ENCODE measurements around the gene FANCL.
"Not testable (repeated sequence)": the region's sequence is repeated elsewhere in the genome, so short reads cannot be mapped to it uniquely, and the experiment has no call there.

The FANCL gene

DNA sequence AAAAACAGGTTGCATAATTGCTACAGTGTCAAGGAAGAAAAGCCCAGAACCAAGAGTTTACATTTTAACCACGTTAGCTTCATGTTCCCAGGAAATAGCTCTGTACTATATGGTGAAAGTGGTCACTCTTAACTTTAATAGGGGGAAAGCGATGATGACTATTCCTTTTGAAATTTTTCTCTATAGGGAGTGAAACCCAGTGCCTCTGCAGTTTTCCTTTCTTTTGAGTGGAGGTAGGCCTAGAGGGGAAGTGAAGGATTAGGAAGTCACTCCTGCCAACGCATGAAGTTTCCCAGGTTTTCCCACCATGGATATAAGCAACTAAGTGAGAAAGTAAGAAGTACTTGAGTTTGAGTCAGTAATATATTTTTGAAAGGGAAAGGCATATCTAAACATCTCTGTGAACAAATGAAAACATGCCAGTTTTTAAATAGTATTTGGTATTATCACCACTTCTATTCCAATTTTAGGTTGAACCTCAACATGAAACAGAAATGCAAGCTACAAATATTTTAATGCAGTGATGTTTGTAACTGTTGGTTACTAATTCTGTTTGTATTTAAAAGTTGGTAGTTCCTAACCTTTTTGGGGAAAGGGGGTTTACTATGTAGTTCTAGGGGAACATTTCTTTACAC is 102.6 kb downstream of the FANCL start:
- Histone ChIP-seq H3K27ac (ENCODE audit: low read length) (no peak overlapping the region), H3K9ac (ENCODE audit: low read length) (no peak overlapping the region), H3K4me1 (ENCODE audit: control insufficient read depth, low read depth, low read length) (peaks cover 5% of the 10 kb centered on the region), H3K4me3 (ENCODE audit: low read length) (no peak overlapping the region), H3K27me3 (ENCODE audit: control insufficient read depth, insufficient read depth, low read length) (no peaks in the 10 kb centered on the region), H3K9me3 (ENCODE audit: control insufficient read depth, low read depth, low read length) (no peaks in the 10 kb centered on the region), H3K36me3 (ENCODE audit: control insufficient read depth, low read depth, low read length) (no peaks in the 10 kb centered on the region)

DNA sequence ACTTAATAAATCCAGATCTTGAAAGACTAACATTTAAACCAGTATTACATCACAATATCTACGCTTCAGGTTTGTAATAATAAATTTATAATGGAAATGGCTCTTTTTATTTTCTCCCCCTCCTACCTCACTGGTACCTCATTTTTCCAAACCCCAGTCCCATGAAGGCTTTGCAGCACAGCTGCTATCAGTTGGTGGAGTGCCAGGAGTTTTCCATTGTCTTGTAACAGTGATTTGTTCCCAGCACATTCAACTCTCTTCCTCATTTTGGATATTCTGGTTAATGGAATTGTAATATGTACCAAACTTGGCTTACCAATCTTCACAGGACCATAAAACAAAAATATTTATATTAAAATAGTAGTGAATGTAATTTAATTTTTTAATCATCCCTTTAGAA is 103.3 kb downstream of the FANCL start:
- Histone ChIP-seq H3K4me1 (ENCODE audit: control insufficient read depth, low read depth, low read length) (peaks cover 5% of the 10 kb centered on the region), H3K4me3 (ENCODE audit: low read length) (no peak overlapping the region), H3K36me3 (ENCODE audit: control insufficient read depth, low read depth, low read length) (no peaks in the 10 kb centered on the region), H3K27ac (ENCODE audit: low read length) (no peak overlapping the region), H3K9ac (ENCODE audit: low read length) (no peak overlapping the region), H3K9me3 (ENCODE audit: control insufficient read depth, low read depth, low read length) (no peaks in the 10 kb centered on the region), H3K27me3 (ENCODE audit: control insufficient read depth, insufficient read depth, low read length) (no peaks in the 10 kb centered on the region)

DNA sequence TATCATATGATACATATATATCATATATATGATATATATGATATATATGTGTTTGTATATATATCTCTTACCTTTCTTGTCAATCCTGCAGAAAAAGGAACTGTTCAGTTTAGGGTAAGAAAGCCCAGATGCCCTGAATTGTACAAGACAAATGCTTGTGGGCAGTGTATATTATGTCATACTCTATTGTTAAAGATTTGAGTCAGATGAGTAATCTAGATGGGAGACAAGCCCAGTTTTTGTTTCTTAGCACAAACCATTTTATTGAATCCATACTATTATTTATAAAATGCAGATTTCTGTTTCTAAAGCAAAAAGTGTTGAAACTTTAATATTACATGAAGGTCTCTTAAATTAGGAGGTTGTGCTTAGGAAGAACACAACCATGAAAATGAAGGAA is 103.9 kb downstream of the FANCL start:
- Histone ChIP-seq H3K27ac (ENCODE audit: low read length) (no peak overlapping the region), H3K9ac (ENCODE audit: low read length) (no peak overlapping the region), H3K4me1 (ENCODE audit: control insufficient read depth, low read depth, low read length) (peaks cover 5% of the 10 kb centered on the region), H3K36me3 (ENCODE audit: control insufficient read depth, low read depth, low read length) (no peaks in the 10 kb centered on the region), H3K9me3 (ENCODE audit: control insufficient read depth, low read depth, low read length) (no peaks in the 10 kb centered on the region), H3K27me3 (ENCODE audit: control insufficient read depth, insufficient read depth, low read length) (no peaks in the 10 kb centered on the region), H3K4me3 (ENCODE audit: low read length) (no peak overlapping the region)

DNA sequence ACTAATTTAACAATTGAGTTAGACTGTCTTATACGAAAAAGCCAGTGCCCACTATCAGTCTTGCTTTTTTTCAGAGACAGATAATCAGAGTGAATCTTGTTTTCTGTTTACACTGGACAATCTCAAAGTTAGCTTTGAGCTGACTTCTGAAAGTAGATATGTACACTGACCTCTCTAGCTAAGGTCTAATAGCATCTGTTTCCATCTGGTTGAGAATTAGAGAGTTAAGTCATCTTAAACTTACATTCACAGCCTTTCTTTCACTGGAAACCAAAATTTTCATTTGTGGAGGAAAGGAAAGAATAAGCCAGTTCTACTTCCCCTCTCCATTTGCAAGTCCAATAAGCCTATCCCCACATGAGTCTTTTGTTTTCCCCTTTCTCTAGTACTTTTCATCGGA is 105.3 kb downstream of the FANCL start:
- H3K36me3 ChIP-seq (ENCODE audit: control insufficient read depth, low read depth, low read length), result no peaks in the 10 kb centered on the region
- no peaks in the 10 kb centered on the region for H3K9me3 ChIP-seq (ENCODE audit: control insufficient read depth, low read depth, low read length)
- H3K4me1 ChIP-seq (ENCODE audit: control insufficient read depth, low read depth, low read length), result peaks cover 5% of the 10 kb centered on the region
- H3K4me3 ChIP-seq (ENCODE audit: low read length), result no peak overlapping the region
- H3K27ac ChIP-seq (ENCODE audit: low read length), result no peak overlapping the region
- H3K27me3 ChIP-seq (ENCODE audit: control insufficient read depth, insufficient read depth, low read length), result no peaks in the 10 kb centered on the region
- no peak overlapping the region for H3K9ac ChIP-seq (ENCODE audit: low read length)

DNA sequence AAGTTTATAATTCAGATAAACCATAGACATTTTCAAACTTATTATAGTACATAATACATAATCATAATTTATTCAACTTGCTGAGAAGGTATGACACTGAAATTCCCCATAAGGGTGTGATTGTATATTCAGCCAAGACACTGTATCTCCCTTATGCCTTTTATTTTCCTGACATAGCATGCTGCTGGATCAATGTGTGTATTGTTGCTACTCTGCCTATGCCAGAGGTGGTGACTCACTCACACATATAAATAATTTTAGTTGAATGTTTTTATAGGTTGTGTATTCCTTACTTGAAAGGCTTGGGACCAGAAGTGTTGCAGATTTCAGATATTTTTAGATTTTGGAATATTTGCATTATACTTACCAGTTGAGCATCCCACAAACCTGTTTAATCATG is 107.7 kb downstream of the FANCL start:
- H3K36me3 ChIP-seq (ENCODE audit: control insufficient read depth, low read depth, low read length), result no peaks in the 10 kb centered on the region
- no peaks in the 10 kb centered on the region for H3K27me3 ChIP-seq (ENCODE audit: control insufficient read depth, insufficient read depth, low read length)
- H3K27ac ChIP-seq (ENCODE audit: low read length), result no peak overlapping the region
- no peak overlapping the region for H3K9ac ChIP-seq (ENCODE audit: low read length)
- H3K9me3 ChIP-seq (ENCODE audit: control insufficient read depth, low read depth, low read length), result no peaks in the 10 kb centered on the region
- peaks cover 5% of the 10 kb centered on the region for H3K4me1 ChIP-seq (ENCODE audit: control insufficient read depth, low read depth, low read length)
- no peak overlapping the region for H3K4me3 ChIP-seq (ENCODE audit: low read length)

DNA sequence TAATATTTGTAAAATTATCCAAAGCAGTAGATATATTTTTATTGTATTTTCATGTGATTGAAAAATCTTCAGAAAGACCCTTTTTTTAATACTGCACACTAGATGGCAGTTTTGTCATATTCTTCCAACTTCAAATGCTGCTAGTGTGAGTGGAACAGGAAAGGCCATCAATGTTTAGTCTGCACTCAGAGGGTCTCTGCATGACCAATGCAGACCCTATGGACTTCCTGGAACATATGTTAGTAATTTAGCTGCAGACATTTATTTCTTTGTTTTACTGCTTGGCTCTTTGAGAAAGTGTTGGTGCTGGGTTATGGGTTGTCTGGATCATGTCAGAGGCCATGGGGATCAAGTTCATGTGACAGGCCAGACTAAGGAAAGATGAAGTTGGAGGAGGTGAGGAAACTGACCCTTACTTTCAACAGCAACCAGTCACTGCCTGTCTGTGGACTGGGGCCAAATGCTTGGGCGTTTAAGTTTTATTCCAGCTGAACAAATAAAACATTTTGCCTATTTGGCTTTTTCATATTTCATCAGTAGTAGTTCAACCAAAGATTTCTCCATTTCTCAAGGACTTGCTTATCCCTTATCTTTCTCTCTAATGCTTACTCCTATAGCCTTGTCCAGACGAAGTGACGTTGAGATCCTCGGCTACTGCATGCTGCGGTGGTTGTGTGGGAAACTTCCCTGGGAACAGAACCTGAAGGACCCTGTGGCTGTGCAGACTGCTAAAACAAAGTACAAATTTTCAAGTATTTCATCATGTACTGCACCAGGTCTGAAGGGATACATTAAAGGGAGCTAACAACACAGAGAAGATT is 109.7 kb downstream of the FANCL start:
- no peak overlapping the region for H3K27ac ChIP-seq (ENCODE audit: low read length)
- H3K4me1 ChIP-seq (ENCODE audit: control insufficient read depth, low read depth, low read length), result peaks cover 5% of the 10 kb centered on the region
- H3K27me3 ChIP-seq (ENCODE audit: control insufficient read depth, insufficient read depth, low read length), result no peaks in the 10 kb centered on the region
- no peaks in the 10 kb centered on the region for H3K9me3 ChIP-seq (ENCODE audit: control insufficient read depth, low read depth, low read length)
- no peak overlapping the region for H3K9ac ChIP-seq (ENCODE audit: low read length)
- H3K36me3 ChIP-seq (ENCODE audit: control insufficient read depth, low read depth, low read length), result no peaks in the 10 kb centered on the region
- no peak overlapping the region for H3K4me3 ChIP-seq (ENCODE audit: low read length)

DNA sequence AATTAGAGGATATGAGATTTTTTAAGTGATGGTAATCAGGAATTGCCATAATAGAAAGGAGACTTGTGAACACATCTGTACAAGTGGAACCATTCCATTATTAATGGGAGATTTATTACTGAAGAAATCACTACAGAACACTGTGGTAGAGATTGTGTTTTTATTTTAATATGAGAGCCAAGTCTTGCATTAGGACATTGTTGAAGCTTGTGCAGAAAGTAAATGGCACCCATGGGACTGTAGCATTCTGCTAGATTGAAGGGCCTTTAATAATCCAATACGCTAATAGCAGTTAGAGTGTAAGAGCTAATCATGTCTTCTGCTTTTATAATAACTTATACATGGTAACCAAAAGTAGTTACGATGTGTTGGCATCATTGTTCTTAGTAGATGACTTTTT is 110.9 kb downstream of the FANCL start:
- Histone ChIP-seq H3K27me3 (ENCODE audit: control insufficient read depth, insufficient read depth, low read length) (no peaks in the 10 kb centered on the region), H3K27ac (ENCODE audit: low read length) (no peak overlapping the region), H3K4me3 (ENCODE audit: low read length) (no peak overlapping the region), H3K9me3 (ENCODE audit: control insufficient read depth, low read depth, low read length) (no peaks in the 10 kb centered on the region), H3K36me3 (ENCODE audit: control insufficient read depth, low read depth, low read length) (no peaks in the 10 kb centered on the region), H3K9ac (ENCODE audit: low read length) (no peak overlapping the region), H3K4me1 (ENCODE audit: control insufficient read depth, low read depth, low read length) (no peaks in the 10 kb centered on the region)

DNA sequence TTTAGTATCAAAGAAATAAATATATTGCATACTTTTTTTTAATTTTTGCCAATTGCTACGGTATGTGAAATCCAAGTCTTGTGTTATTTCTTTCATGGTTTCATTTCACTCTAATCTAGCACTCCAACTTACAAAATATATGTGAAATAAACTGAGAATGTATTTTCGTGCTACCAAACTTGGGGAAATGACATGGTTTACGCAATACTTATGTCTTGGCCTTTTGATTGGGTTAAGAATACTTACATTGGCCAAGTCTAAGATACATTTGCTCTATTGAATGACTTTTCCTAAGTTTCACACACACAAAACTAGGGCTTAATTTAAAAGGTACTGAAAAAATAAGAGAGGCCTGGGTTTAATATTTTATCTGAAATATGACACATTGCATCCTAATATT is 114.0 kb downstream of the FANCL start:
- Histone ChIP-seq H3K36me3 (ENCODE audit: control insufficient read depth, low read depth, low read length) (no peaks in the 10 kb centered on the region), H3K9ac (ENCODE audit: low read length) (no peak overlapping the region), H3K4me1 (ENCODE audit: control insufficient read depth, low read depth, low read length) (no peaks in the 10 kb centered on the region), H3K27me3 (ENCODE audit: control insufficient read depth, insufficient read depth, low read length) (no peaks in the 10 kb centered on the region), H3K9me3 (ENCODE audit: control insufficient read depth, low read depth, low read length) (no peaks in the 10 kb centered on the region), H3K27ac (ENCODE audit: low read length) (no peak overlapping the region), H3K4me3 (ENCODE audit: low read length) (no peak overlapping the region)

DNA sequence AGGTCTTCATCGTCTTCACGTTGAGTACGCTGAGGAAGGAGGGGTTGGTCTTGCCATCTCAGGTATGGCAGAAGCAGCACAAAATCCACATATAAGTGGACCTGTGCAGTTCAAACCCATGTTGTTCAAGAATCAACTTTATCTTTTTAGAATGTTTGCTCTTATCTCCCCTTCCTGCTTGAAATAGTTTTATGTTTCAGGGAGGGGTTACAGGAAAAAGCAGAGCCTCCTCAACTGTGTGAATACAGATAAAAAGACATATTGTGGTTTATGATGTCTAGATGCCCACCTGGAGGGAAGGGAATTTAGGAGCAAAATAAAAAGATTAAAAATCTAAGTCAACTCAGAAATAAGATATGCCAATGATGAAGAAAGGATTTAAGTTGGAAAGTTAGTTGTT is 118.6 kb downstream of the FANCL start:
- Histone ChIP-seq H3K4me1 (ENCODE audit: control insufficient read depth, low read depth, low read length) (no peaks in the 10 kb centered on the region), H3K9me3 (ENCODE audit: control insufficient read depth, low read depth, low read length) (no peaks in the 10 kb centered on the region), H3K27ac (ENCODE audit: low read length) (no peak overlapping the region), H3K27me3 (ENCODE audit: control insufficient read depth, insufficient read depth, low read length) (no peaks in the 10 kb centered on the region), H3K36me3 (ENCODE audit: control insufficient read depth, low read depth, low read length) (no peaks in the 10 kb centered on the region), H3K9ac (ENCODE audit: low read length) (no peak overlapping the region), H3K4me3 (ENCODE audit: low read length) (no peak overlapping the region)

DNA sequence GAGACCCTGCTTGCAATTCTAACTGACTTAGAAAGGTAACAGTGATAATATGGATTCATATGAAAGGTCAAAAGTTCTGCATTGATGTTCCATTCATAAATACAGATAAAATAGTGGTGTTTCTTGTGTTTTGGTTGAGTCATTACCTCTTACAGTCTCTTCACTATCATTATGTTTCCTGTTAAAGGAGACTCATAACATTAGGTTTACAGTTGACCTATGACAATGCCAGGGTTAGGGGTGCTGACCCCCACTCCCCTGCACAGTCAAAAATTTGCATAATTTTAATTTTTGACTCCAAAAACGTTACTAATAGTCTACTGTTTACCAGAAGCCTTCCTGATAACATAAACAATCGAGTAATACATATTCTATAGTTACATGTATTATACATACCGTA is 119.1 kb downstream of the FANCL start:
- H3K4me1 ChIP-seq (ENCODE audit: control insufficient read depth, low read depth, low read length), result no peaks in the 10 kb centered on the region
- H3K4me3 ChIP-seq (ENCODE audit: low read length), result no peak overlapping the region
- no peaks in the 10 kb centered on the region for H3K27me3 ChIP-seq (ENCODE audit: control insufficient read depth, insufficient read depth, low read length)
- no peaks in the 10 kb centered on the region for H3K9me3 ChIP-seq (ENCODE audit: control insufficient read depth, low read depth, low read length)
- no peaks in the 10 kb centered on the region for H3K36me3 ChIP-seq (ENCODE audit: control insufficient read depth, low read depth, low read length)
- H3K27ac ChIP-seq (ENCODE audit: low read length), result no peak overlapping the region
- H3K9ac ChIP-seq (ENCODE audit: low read length), result no peak overlapping the region

DNA sequence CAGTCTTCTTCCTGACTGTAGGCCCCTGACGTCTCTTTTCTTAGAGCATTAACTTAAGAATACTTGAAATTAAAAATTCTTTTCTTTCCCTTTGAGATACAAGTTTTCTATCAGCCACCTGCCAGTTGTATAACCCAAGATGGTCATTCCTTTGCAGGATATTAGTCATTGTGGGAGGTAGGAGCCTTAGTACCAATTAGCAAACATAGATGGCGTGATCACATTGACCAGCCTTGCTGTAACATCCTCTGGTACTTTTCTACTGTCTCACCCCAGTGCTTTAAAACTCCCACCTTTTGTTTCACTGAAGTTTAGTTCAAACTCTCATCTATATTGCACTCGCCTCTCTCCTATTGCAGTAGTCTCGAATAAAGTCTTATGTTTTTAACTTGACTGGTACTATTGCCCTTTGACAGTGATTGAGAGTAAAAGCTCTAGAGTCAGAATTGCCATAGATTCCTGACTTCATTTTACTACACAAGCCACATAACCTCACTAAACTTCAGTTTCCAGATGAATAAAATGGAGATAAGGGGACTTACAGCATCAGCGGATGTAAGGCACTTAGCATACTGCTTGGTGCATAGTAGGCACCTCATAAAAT is 120.4 kb downstream of the FANCL start:
- Histone ChIP-seq H3K9me3 (ENCODE audit: control insufficient read depth, low read depth, low read length) (no peaks in the 10 kb centered on the region), H3K36me3 (ENCODE audit: control insufficient read depth, low read depth, low read length) (no peaks in the 10 kb centered on the region), H3K27ac (ENCODE audit: low read length) (no peak overlapping the region), H3K4me3 (ENCODE audit: low read length) (no peak overlapping the region), H3K4me1 (ENCODE audit: control insufficient read depth, low read depth, low read length) (no peaks in the 10 kb centered on the region), H3K9ac (ENCODE audit: low read length) (no peak overlapping the region), H3K27me3 (ENCODE audit: control insufficient read depth, insufficient read depth, low read length) (no peaks in the 10 kb centered on the region)

DNA sequence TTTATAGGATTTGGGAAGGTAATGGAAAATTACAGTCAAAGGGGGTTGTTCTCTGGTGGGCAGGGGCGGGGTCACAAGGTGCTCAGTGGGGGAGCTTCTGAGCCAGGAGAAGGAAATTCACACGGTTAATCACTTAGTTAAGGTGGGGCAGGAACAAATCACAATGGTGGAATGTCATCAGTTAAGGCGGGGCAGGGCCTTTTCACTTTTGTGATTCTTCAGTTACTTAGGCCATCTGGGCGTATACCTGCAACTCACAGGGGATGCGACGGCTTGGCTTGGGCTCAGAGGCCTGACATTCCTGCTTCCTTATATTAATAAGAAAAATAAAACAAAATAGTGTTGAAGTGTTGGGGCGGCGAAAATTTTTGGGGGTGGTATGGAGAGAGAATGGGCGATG is 127.6 kb downstream of the FANCL start:
- not testable (repeated sequence) for H3K27ac ChIP-seq (ENCODE audit: low read length); H3K27me3 ChIP-seq (ENCODE audit: control insufficient read depth, insufficient read depth, low read length); H3K4me3 ChIP-seq (ENCODE audit: low read length); H3K9ac ChIP-seq (ENCODE audit: low read length); H3K36me3 ChIP-seq (ENCODE audit: control insufficient read depth, low read depth, low read length); H3K9me3 ChIP-seq (ENCODE audit: control insufficient read depth, low read depth, low read length); H3K4me1 ChIP-seq (ENCODE audit: control insufficient read depth, low read depth, low read length)

Measured in iPS-18a (cell line).